H9 (cell line): ENCODE results near the gene GLYATL3. TPM values are rescaled to one million over a fixed set of nuclear protein-coding genes. Genes with fewer than 3 reads are reported as not detected.

Experiments
- DNase-seq: peaks from one replicate; pipeline ENCODE4 v3.0.0-alpha.2; 2017
- H2AFZ ChIP-seq: one replicate; pipeline ENCODE4 v1.6.1; 2013; ENCODE audit warnings: mild to moderate bottlenecking, low read length, control low read depth, moderate library complexity
- H2AK5ac ChIP-seq: 2 replicates; pipeline ENCODE4 v1.6.1; 2013; ENCODE audit warnings: low read length, control low read depth, mixed read lengths; ENCODE audit not compliant: insufficient read length
- H2BK120ac ChIP-seq: one replicate; pipeline ENCODE4 v1.6.1; 2013; ENCODE audit warnings: low read depth, mild to moderate bottlenecking, low read length, control low read depth, inconsistent platforms; ENCODE audit not compliant: poor library complexity, severe bottlenecking
- H2BK12ac ChIP-seq: 2 replicates; pipeline ENCODE4 v1.6.1; 2013; ENCODE audit warnings: low read length, control low read depth, mixed read lengths, low read depth; ENCODE audit not compliant: insufficient read length
- H2BK15ac ChIP-seq: 2 replicates; pipeline ENCODE4 v1.6.1; 2013; ENCODE audit warnings: low read depth, low read length, control low read depth
- H2BK20ac ChIP-seq: one replicate; pipeline ENCODE4 v1.6.1; 2013; ENCODE audit warnings: low read depth, mild to moderate bottlenecking, low read length, control low read depth, inconsistent platforms; ENCODE audit not compliant: poor library complexity, severe bottlenecking
- H2BK5ac ChIP-seq: 2 replicates; pipeline ENCODE4 v1.6.1; 2013; ENCODE audit warnings: low read length, control low read depth, mixed read lengths; ENCODE audit not compliant: insufficient read length
- H3K14ac ChIP-seq: 2 replicates; pipeline ENCODE4 v1.6.1; 2013; ENCODE audit warnings: low read length, control low read depth; ENCODE audit not compliant: insufficient read depth
- H3K18ac ChIP-seq: 2 replicates; pipeline ENCODE4 v1.6.1; 2013; ENCODE audit warnings: low read depth, mild to moderate bottlenecking, mixed read lengths, low read length, control low read depth; ENCODE audit not compliant: insufficient read length
- H3K23ac ChIP-seq: 2 replicates; pipeline ENCODE4 v1.6.1; 2013; ENCODE audit warnings: low read length, control low read depth, mixed read lengths, low read depth; ENCODE audit not compliant: insufficient read length
- H3K23me2 ChIP-seq: 2 replicates; pipeline ENCODE4 v1.6.1; 2013; ENCODE audit warnings: low read depth, mild to moderate bottlenecking, mixed read lengths, low read length, control low read depth; ENCODE audit not compliant: insufficient read length, poor library complexity, severe bottlenecking
- H3K27ac ChIP-seq: 2 replicates; pipeline ENCODE4 v1.5.1; 2013; ENCODE audit warnings: low read length, control low read depth, mixed read lengths, low read depth; ENCODE audit not compliant: insufficient read length
- H3K27me3 ChIP-seq: 2 replicates; pipeline ENCODE4 v1.6.1; 2013; ENCODE audit warnings: low read length, control low read depth, inconsistent platforms; ENCODE audit not compliant: insufficient read depth
- H3K4ac ChIP-seq: 2 replicates; pipeline ENCODE4 v1.6.1; 2013; ENCODE audit warnings: low read depth, mild to moderate bottlenecking, control low read depth, inconsistent platforms, low read length, moderate library complexity
- H3K4me1 ChIP-seq: 2 replicates; pipeline ENCODE4 v1.6.1; 2013; ENCODE audit warnings: low read length, control low read depth, inconsistent platforms; ENCODE audit not compliant: insufficient read depth
- H3K4me2 ChIP-seq: 2 replicates; pipeline ENCODE4 v1.6.1; 2013; ENCODE audit warnings: low read length, control low read depth, mixed read lengths; ENCODE audit not compliant: insufficient read length, insufficient read depth
- H3K56ac ChIP-seq: 2 replicates; pipeline ENCODE4 v1.6.1; 2013; ENCODE audit warnings: low read depth, mild to moderate bottlenecking, mixed read lengths, low read length, control low read depth; ENCODE audit not compliant: insufficient read length
- H3K79me1 ChIP-seq: 2 replicates; pipeline ENCODE4 v1.6.1; 2013; ENCODE audit warnings: low read depth, mild to moderate bottlenecking, moderate library complexity, low read length, control low read depth, inconsistent platforms; ENCODE audit not compliant: insufficient read depth, poor library complexity, severe bottlenecking
- H3K79me2 ChIP-seq: 2 replicates; pipeline ENCODE4 v1.6.1; 2013; ENCODE audit warnings: low read length, control low read depth, inconsistent platforms; ENCODE audit not compliant: insufficient read depth
- H3K9ac ChIP-seq: 2 replicates; pipeline ENCODE4 v1.6.1; 2013; ENCODE audit warnings: low read length, control low read depth, mixed read lengths; ENCODE audit not compliant: insufficient read length; ENCODE audit errors: extremely low read depth
- H3K9me3 ChIP-seq: one replicate; pipeline ENCODE4 v1.6.1; 2013; ENCODE audit warnings: low read depth, low read length, inconsistent platforms; ENCODE audit not compliant: control insufficient read depth
- H3T11ph ChIP-seq: one replicate; pipeline ENCODE4 v1.6.1; 2013; ENCODE audit warnings: mild to moderate bottlenecking, low read length, control low read depth, inconsistent platforms
- H4K20me1 ChIP-seq: one replicate; pipeline ENCODE4 v1.6.1; 2013; ENCODE audit not compliant: control insufficient read depth, insufficient read length, insufficient read depth
- H4K5ac ChIP-seq: 2 replicates; pipeline ENCODE4 v1.6.1; 2013; ENCODE audit warnings: low read depth, mild to moderate bottlenecking, mixed read lengths, low read length, control low read depth; ENCODE audit not compliant: insufficient read length
- H4K8ac ChIP-seq: replicated peaks from 2 replicates; pipeline ENCODE4 v1.6.1; 2013; ENCODE audit warnings: low read length, control low read depth, mixed read lengths, low read depth; ENCODE audit not compliant: insufficient read length
- H4K91ac ChIP-seq: 2 replicates; pipeline ENCODE4 v1.6.1; 2013; ENCODE audit warnings: low read depth, mild to moderate bottlenecking, moderate library complexity, mixed read lengths, low read length, control low read depth; ENCODE audit not compliant: insufficient read length
- H3K27ac Mint-ChIP-seq, 3 experiments: 2 replicates in 2 of 3; 3 replicates in 1 of 3; pipeline ENCODE4 v1.8.0; 2020 to 2021; ENCODE audit warnings: mixed read lengths in 3 of 3, mild to moderate bottlenecking in 1 of 3, moderate library complexity in 1 of 3
- H3K27me3 Mint-ChIP-seq: 2 replicates; pipeline ENCODE4 v1.8.0; 2021; ENCODE audit warnings: low read depth, mild to moderate bottlenecking, moderate library complexity, mixed read lengths
- H3K36me3 Mint-ChIP-seq, 3 experiments: 2 replicates in 2 of 3; 3 replicates in 1 of 3; pipeline ENCODE4 v1.8.0; 2020 to 2021; ENCODE audit warnings: low read depth in 3 of 3, mixed read lengths in 3 of 3; ENCODE audit not compliant: insufficient read depth in 1 of 3
- H3K4me1 Mint-ChIP-seq, 2 experiments: 2 replicates each; pipeline ENCODE4 v1.8.0; 2020; ENCODE audit warnings: mixed read lengths in 2 of 2
- H3K4me3 Mint-ChIP-seq, 2 experiments: 2 replicates in 1 of 2; 3 replicates in 1 of 2; pipeline ENCODE4 v1.8.0; 2020 to 2021; ENCODE audit warnings: mild to moderate bottlenecking in 2 of 2, mixed read lengths in 2 of 2, moderate library complexity in 1 of 2
- H3K9me3 Mint-ChIP-seq, 2 experiments: 2 replicates in 1 of 2; 3 replicates in 1 of 2; pipeline ENCODE4 v1.8.0; 2020; ENCODE audit warnings: mild to moderate bottlenecking in 2 of 2, mixed read lengths in 2 of 2, moderate library complexity in 1 of 2
- WGBS: extraction: QIAGEN DNeasy Blood & Tissue Kit; methylation state at CpG from one replicate; pipeline ENCODE4 v1.1.7; 2013; ENCODE audit warnings: missing lambda C conversion rate, low lambda C conversion rate, mixed read lengths; ENCODE audit not compliant: insufficient read length; ENCODE audit errors: extremely low coverage; 5-methylcytosine and 5-hydroxymethylcytosine counted together
- total RNA-seq: library from RNA; stranded (reverse); gene quantifications from 2 replicates; pipeline ENCODE4 v1.2.1, GENCODE V29; 2021
- TF ChIP-seq, protein P1 (sequence below): fragments of 200-600 bp; sonication (generic); conservative IDR thresholded peaks from 3 replicates; pipeline ENCODE4 v1.8.0; 2021; ENCODE audit warnings: antibody characterized with exemption, mild to moderate bottlenecking

GLYATL3 gene
- total RNA-seq, 1 experiment from 2014 or later: not detected

DNA sequence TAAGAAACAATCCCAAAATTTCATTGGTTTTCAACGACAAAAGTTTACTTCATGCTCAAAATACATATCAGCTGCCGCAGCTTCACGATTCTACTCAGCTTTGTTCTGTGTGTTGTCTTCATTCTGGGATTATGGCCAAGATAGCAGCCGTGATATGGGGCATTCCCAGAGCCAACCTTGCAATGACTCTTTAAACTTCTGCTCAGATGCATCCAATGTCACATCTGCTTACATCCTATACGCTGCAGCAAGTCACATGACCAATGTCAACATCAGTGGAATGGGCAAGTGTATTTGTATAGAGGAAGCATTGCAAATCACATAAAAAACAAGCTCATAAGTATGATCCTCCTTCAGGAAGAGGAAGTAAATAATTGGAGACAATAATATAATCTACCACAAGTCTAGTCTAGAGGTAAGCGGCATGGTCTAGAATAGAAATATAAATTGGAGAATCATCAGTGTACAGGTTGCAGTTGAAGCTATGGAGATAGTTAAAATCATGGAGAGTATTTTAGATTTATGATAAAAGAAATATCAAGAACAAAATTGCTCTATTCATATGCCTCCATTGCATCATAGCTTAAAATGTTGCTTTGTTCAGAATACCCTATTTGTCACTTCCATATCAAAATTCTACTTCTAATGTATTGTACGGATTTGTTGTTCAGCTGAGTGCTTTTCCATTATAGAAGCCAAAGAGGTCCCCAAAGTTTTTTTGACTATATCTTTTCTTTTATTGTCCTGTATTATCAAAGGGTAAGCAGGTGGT, 43.5 kb downstream of the GLYATL3 start:
- no peaks in the 10 kb centered on the region for H3K79me2 ChIP-seq
- H2BK120ac ChIP-seq: no peak overlapping the region
- H4K20me1 ChIP-seq: no peaks in the 10 kb centered on the region
- TF ChIP-seq, protein P1, sequence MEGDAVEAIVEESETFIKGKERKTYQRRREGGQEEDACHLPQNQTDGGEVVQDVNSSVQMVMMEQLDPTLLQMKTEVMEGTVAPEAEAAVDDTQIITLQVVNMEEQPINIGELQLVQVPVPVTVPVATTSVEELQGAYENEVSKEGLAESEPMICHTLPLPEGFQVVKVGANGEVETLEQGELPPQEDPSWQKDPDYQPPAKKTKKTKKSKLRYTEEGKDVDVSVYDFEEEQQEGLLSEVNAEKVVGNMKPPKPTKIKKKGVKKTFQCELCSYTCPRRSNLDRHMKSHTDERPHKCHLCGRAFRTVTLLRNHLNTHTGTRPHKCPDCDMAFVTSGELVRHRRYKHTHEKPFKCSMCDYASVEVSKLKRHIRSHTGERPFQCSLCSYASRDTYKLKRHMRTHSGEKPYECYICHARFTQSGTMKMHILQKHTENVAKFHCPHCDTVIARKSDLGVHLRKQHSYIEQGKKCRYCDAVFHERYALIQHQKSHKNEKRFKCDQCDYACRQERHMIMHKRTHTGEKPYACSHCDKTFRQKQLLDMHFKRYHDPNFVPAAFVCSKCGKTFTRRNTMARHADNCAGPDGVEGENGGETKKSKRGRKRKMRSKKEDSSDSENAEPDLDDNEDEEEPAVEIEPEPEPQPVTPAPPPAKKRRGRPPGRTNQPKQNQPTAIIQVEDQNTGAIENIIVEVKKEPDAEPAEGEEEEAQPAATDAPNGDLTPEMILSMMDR: no peak
- H3K14ac ChIP-seq: no peak overlapping the region
- no peak overlapping the region for H3K23ac ChIP-seq
- no peak overlapping the region for H4K5ac ChIP-seq
- Mint-ChIP-seq H3K36me3 (no peaks in the 10 kb centered on the region), H3K27ac (no peak overlapping the region), H3K9me3 (0 out of 5 replicates have a peak, but pooled peaks cover 0 to 5% of the 10 kb centered on the region in 2 experiments), H3K4me3 (no peak overlapping the region), H3K27me3 (peaks cover 4% of the 10 kb centered on the region), H3K4me1 (peaks cover 7% of the 10 kb centered on the region in 2 experiments)
- no CpG with 5 or more reads among the region's 7 CpGs for WGBS
- H3K27me3 ChIP-seq: no peaks in the 10 kb centered on the region
- no peaks in the 10 kb centered on the region for H3K23me2 ChIP-seq
- H3K9ac ChIP-seq: no peak overlapping the region
- no peak overlapping the region for H3T11ph ChIP-seq
- no peak for DNase-seq
- no peak overlapping the region for H2BK12ac ChIP-seq
- H2AK5ac ChIP-seq: no peak overlapping the region
- no peak overlapping the region for H2BK5ac ChIP-seq
- no peak overlapping the region for H3K56ac ChIP-seq
- H3K4me1 ChIP-seq: no peaks in the 10 kb centered on the region
- no peak overlapping the region for H4K91ac ChIP-seq
- H2BK15ac ChIP-seq: no peak overlapping the region
- no peak overlapping the region for H3K18ac ChIP-seq
- H3K27ac ChIP-seq: no peak overlapping the region
- H4K8ac ChIP-seq: no peak overlapping the region
- H3K79me1 ChIP-seq: no peaks in the 10 kb centered on the region
- no peak overlapping the region for H2AFZ ChIP-seq
- H3K4me2 ChIP-seq: no peak overlapping the region
- H3K4ac ChIP-seq: no peak overlapping the region
- no peaks in the 10 kb centered on the region for H3K9me3 ChIP-seq
- H2BK20ac ChIP-seq: no peak overlapping the region
